ENCODE results near the gene USP17L28. TPM values are rescaled to one million over a fixed set of nuclear protein-coding genes. Genes with fewer than 3 reads are reported as not detected.
"Not testable (repeated sequence)": the region's sequence is repeated elsewhere in the genome, so short reads cannot be mapped to it uniquely, and the experiment has no call there.

USP17L28 gene
- total RNA-seq, 1 donor from 2014 or later, result not detected

DNA sequence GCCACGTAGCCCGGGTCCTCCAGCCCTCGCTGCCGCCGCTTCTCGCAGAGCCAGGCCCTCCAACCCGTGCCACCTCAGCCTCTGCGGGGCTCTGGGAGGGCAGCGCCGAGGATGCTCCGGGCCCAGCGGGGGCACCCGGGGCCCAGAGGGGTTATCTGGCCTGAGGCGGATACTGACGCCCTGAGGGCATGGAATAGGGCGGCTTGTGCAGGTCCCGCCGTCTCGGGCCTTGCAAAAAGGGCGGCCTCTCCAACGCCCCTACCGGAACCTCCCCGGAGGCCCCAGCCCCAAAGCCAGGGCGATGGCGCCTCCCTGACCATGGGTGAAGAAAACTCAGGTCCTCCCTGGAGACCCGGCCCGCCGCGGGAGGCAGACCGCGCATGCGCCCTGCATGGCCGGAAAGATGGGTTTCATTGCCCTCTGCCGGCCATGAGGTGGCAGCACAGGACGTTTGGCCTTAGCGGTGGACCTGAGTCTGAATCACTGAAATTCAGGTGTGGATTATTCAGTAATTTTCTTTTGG, 32.4 kb downstream of the USP17L28 start:
- not testable (repeated sequence) for H3K27ac Mint-ChIP-seq (ENCODE audit: unreplicated experiment); H3K27me3 Mint-ChIP-seq (ENCODE audit: unreplicated experiment); H3K4me1 Mint-ChIP-seq (ENCODE audit: low read depth, unreplicated experiment); H3K36me3 Mint-ChIP-seq (ENCODE audit: unreplicated experiment); H3K9me3 Mint-ChIP-seq (ENCODE audit: unreplicated experiment); H3K4me3 Mint-ChIP-seq (ENCODE audit: unreplicated experiment)
- TF ChIP-seq, protein P1, sequence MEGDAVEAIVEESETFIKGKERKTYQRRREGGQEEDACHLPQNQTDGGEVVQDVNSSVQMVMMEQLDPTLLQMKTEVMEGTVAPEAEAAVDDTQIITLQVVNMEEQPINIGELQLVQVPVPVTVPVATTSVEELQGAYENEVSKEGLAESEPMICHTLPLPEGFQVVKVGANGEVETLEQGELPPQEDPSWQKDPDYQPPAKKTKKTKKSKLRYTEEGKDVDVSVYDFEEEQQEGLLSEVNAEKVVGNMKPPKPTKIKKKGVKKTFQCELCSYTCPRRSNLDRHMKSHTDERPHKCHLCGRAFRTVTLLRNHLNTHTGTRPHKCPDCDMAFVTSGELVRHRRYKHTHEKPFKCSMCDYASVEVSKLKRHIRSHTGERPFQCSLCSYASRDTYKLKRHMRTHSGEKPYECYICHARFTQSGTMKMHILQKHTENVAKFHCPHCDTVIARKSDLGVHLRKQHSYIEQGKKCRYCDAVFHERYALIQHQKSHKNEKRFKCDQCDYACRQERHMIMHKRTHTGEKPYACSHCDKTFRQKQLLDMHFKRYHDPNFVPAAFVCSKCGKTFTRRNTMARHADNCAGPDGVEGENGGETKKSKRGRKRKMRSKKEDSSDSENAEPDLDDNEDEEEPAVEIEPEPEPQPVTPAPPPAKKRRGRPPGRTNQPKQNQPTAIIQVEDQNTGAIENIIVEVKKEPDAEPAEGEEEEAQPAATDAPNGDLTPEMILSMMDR (IDR thresholded peaks at IDR 0.05; ENCODE audit: partially characterized antibody, unreplicated experiment), result peak; percentile 84
- DNase-seq, result peak; percentile 71

DNA sequence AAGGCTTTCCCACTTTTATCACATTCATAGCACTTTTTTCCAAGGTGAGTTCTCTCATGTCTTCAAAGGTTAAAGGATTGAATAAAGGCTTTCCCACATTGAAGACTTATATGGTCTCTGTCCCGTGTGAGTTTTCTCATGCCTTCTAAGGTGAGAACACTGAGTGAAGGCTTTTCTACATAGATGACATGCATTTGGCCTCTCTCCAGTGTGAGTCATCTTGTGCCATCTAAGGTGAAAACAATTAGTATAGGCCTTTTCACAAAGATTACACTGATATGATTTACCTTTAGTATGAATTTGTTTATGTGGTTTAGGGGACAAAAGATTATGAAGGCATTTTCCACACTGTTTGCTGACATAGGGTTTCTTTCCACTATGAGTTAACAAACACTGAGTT, 35.4 kb downstream of the USP17L28 start:
- no peak overlapping the region for H3K27ac Mint-ChIP-seq (ENCODE audit: unreplicated experiment)
- no peaks in the 10 kb centered on the region for H3K9me3 Mint-ChIP-seq (ENCODE audit: unreplicated experiment)
- DNase-seq, result no peak
- H3K36me3 Mint-ChIP-seq (ENCODE audit: unreplicated experiment), result no peaks in the 10 kb centered on the region
- H3K4me1 Mint-ChIP-seq (ENCODE audit: low read depth, unreplicated experiment), result no peaks in the 10 kb centered on the region
- H3K27me3 Mint-ChIP-seq (ENCODE audit: unreplicated experiment), result no peaks in the 10 kb centered on the region
- no peak overlapping the region for H3K4me3 Mint-ChIP-seq (ENCODE audit: unreplicated experiment)
- TF ChIP-seq, protein P1 (IDR thresholded peaks at IDR 0.05; ENCODE audit: partially characterized antibody, unreplicated experiment), result no peak

DNA sequence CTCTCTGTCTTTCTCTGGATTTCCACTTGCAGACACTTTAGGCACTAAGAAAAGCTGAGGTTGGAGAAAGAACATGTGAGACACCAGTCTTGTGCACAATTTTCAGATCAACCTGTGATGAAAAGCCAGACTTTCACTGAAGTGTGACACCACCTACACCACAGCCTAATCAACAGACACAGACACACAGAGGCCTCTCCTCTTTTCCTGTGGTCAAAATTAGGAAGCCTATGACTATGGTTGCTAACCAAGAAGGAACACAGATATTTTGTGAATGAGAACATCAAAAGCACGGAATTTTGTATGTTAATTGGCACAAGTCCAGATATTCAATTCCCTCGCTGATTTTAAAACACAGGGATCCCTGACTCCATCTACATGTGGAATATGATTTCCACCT, 40.3 kb downstream of the USP17L28 start:
- not testable (repeated sequence) for H3K4me1 Mint-ChIP-seq (ENCODE audit: low read depth, unreplicated experiment); DNase-seq; H3K27ac Mint-ChIP-seq (ENCODE audit: unreplicated experiment); H3K4me3 Mint-ChIP-seq (ENCODE audit: unreplicated experiment); H3K36me3 Mint-ChIP-seq (ENCODE audit: unreplicated experiment); H3K27me3 Mint-ChIP-seq (ENCODE audit: unreplicated experiment); H3K9me3 Mint-ChIP-seq (ENCODE audit: unreplicated experiment)

Other genes starting within 250 kb of the USP17L28 start
- gene FAM90A26, start 178.5 kb upstream of the USP17L28 start, total RNA-seq (ENCODE audit: unreplicated experiment), result not detected
- gene USP17L10, start 138.2 kb upstream of the USP17L28 start, total RNA-seq (ENCODE audit: unreplicated experiment), result not detected
- 0.42 TPM for gene USP17L11, start 133.5 kb upstream of the USP17L28 start, total RNA-seq (ENCODE audit: unreplicated experiment)
- gene USP17L12, start 128.7 kb upstream of the USP17L28 start, total RNA-seq (ENCODE audit: unreplicated experiment), result not detected
- gene USP17L13, start 124.0 kb upstream of the USP17L28 start, total RNA-seq (ENCODE audit: unreplicated experiment), result not detected
- not detected for gene USP17L15, start 114.5 kb upstream of the USP17L28 start, total RNA-seq (ENCODE audit: unreplicated experiment)
- gene USP17L17, start 105.0 kb upstream of the USP17L28 start, total RNA-seq (ENCODE audit: unreplicated experiment), result not detected
- gene USP17L18, start 100.3 kb upstream of the USP17L28 start, total RNA-seq (ENCODE audit: unreplicated experiment), result not detected
- not detected for gene USP17L19, start 95.5 kb upstream of the USP17L28 start, total RNA-seq (ENCODE audit: unreplicated experiment)
- not detected for gene USP17L20, start 90.8 kb upstream of the USP17L28 start, total RNA-seq (ENCODE audit: unreplicated experiment)
- gene USP17L21, start 86.0 kb upstream of the USP17L28 start, total RNA-seq (ENCODE audit: unreplicated experiment), result not detected
- not detected for gene USP17L22, start 81.3 kb upstream of the USP17L28 start, total RNA-seq (ENCODE audit: unreplicated experiment)
- not detected for gene USP17L24, start 23.7 kb upstream of the USP17L28 start, total RNA-seq (ENCODE audit: unreplicated experiment)
- not detected for gene USP17L25, start 19.0 kb upstream of the USP17L28 start, total RNA-seq (ENCODE audit: unreplicated experiment)
- not detected for gene USP17L26, start 14.2 kb upstream of the USP17L28 start, total RNA-seq (ENCODE audit: unreplicated experiment)
- gene USP17L5, start 9.5 kb upstream of the USP17L28 start, total RNA-seq (ENCODE audit: unreplicated experiment), result not detected
- not detected for gene USP17L27, start 4.7 kb upstream of the USP17L28 start, total RNA-seq (ENCODE audit: unreplicated experiment)
- gene USP17L29, start 4.7 kb downstream of the USP17L28 start, total RNA-seq (ENCODE audit: unreplicated experiment), result not detected
- not detected for gene USP17L30, start 14.2 kb downstream of the USP17L28 start, total RNA-seq (ENCODE audit: unreplicated experiment)
- not detected for gene DEFB131A, start 95.5 kb downstream of the USP17L28 start, total RNA-seq (ENCODE audit: unreplicated experiment)

All from glutamatergic neuron (in vitro differentiated cells).